GM18505 (cell line): ENCODE results near the gene NEK9.
"Not testable (repeated sequence)": the region's sequence is repeated elsewhere in the genome, so short reads cannot be mapped to it uniquely, and the experiment has no call there.

Source experiments
- ATAC-seq: cut with Tn5 transposase; IDR thresholded peaks from one replicate; pipeline ENCODE4 v1.9.1; 2021; ENCODE audit not compliant: unreplicated experiment
- POLR2A ChIP-seq: IDR thresholded peaks from 4 replicates; pipeline ENCODE4 v1.6.1; 2011; ENCODE audit warnings: borderline replicate concordance; ENCODE audit not compliant: insufficient read depth, insufficient read length; ENCODE audit errors: extremely low read depth

Gene NEK9

DNA sequence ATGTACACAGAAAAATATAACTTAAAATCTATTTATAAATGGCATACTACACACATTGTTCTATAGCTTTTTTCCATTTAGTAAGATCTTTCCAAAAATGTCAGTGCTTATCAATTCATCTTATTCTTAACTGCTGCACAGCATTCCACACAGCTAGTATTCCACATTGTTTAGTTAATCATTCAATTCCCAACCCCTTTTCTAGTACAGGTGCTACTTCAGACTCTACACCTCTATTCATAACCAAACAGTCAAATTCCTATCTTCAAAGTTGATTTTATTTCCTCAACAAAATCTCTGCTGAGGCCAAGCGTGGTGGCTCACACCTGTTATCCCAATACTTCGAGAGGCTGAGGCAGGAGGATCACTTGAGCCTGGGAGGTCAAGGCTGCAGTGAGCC is 12.3 kb upstream of the NEK9 start:
- TF ChIP-seq POLR2A = no peak
- ATAC-seq = no peak

DNA sequence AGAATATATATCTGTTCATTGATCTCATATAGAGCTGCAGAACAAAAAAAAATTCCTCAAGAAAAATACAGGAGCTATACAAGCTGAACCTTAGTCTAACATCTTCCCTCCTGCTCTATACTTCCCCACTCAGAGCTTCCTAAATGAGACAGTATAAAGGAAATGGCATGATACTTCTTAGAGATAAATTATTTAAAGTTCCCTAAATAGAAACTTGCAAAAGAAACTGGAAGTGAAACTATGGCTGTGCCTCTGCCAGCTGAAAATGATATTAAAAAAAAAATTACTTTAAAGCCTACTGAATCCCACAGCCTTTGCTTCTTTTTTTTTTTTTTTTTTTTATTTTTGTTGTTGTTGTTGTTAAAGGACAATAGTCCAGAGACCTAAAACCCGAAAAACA is 11.6 kb upstream of the NEK9 start:
- ATAC-seq = no peak
- TF ChIP-seq POLR2A = no peak

DNA sequence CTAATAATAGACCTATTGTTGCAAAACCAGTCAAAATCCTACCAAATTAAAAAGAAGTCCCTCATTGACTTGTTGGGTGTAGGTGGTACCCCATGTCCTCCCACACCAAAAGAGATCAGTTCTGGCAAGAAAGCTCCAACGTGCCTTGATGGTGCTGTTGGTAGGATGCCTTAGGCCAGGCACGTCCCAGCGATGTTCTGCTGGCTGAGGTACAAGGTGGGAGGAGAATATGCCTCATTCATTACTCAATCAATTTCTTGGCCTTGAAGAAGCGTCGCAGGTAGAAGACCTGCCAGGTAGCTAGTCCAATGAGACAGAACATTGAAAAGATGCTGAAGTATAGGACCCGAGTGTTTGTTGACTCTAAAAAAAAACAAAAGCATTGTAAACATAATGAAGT is 7.8 kb upstream of the NEK9 start:
- ATAC-seq = no peak
- TF ChIP-seq POLR2A = no peak

DNA sequence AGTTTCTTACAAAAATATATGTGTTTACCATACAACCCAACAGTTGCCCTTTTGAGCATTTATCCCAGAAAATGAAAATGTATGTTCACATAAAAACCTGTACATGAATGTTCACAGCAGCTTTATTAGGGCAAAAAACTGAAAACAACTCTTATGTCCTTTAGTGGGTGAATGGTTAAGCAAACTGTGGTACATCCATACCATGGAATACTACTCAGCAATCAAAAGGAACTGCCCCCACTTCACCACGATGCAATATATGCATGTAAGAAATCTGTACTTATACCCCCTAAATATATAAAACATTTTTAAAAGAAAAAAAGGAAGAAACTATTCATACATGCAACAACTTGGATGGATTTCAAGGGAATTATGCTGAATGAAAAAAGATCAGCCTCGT is 6.7 kb upstream of the NEK9 start:
- ATAC-seq = no peak

DNA sequence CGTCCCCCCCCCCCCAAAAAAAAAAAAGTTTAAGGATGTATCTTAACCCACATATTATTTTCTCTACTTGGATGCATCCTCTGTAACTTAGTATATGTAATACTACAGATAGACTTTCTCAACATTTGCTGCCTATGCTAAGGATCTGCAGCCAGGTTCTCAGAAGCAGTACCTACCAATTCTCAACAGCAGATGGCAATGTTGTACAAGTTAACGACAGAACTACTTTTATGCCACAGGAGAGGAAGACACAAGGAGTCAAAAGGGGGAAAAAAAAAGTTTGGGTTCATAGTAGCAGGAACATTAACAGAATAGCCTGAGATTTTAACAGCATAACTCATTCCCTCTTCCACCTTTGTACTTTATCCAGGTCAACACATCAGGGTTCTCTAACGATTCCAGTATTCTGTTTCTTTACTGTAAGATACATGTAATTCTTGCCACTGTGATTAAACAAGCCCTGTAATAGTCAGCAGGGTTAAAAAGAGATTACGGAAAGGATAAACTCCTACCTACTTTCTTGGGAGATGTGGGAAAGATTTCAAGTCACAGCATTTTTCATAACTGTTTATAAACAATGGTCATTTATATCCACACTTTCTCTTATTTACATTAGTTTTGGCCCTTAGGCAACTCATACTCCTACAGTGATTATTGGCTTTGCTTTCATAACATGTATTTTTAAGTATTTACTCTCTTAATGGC is 5.7 kb upstream of the NEK9 start:
- no peak for ATAC-seq

More for the DNA sequence above, 6.7 kb upstream of the NEK9 start:
- TF ChIP-seq POLR2A = no peak

DNA sequence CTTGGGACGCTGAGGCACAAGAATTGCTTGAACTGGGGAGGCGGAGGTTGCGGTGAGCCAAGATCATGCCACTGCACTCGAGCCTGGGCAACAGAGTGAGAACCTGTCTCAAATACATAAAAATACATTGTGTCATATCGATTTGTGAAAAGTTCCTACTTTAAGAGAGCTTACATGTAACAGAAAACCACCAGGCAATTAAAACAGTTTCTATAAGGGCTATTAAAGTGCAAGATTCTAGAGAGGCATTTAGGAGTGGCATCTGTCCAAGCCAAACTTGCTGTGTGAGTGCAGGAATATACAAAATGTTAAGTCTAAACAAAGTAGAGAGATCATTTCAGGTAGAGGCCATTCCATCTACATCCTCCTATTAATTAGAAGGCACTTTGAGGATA is 1.7 kb upstream of the NEK9 start:
- no peak for ATAC-seq
- TF ChIP-seq POLR2A = no peak

More for the DNA sequence above, 5.7 kb upstream of the NEK9 start:
- TF ChIP-seq POLR2A = no peak

DNA sequence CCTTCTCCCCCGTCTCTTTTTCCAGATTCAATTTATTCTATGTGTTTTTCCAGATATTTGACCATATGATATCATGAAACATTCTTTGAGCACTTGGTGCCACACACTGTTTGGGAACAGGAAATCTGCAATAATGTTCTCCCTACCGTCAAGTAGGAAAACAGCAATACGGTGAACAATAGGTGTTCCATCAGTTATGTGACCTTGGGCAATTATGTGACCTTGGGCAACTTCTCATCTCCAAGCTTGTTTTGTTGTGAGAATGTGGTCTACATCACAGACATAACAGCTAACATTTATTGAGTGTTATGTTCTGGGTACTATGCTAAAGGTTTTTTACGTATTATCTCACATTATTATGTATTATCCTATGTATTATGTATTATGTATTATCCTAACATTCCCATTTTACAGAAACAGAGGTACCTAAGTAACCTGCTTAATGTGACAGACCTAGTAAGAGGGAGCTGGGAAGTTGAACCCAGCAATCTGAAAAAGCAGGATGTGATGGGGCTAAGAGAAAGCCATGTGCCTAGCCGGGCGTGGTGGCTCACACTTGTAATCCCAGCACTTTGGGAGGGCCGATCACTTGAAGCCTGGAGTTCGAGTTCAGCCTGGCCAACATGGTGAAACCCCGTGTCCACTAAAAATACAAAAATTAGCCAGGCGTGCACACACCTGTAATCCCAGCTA is 1.2 kb upstream of the NEK9 start:
- TF ChIP-seq POLR2A = no peak
- no peak for ATAC-seq

DNA sequence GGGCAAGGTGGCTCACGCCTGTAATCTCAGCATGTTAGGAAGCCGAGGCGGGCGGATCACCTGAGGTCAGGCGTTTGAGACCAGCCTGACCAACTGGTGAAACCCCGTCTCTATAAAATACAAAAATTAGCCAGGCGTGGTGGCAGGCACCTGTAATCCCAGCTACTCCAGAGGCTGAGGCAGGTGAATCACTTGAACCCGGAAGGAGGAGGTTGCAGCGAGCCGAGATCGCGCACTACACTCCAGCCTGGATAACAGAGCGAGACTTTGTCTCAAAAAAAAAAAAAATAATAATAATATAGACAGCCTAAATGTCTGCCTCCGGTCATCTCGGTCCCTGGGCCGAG is 599 bp upstream of the NEK9 start:
- not testable (repeated sequence) for ATAC-seq

DNA sequence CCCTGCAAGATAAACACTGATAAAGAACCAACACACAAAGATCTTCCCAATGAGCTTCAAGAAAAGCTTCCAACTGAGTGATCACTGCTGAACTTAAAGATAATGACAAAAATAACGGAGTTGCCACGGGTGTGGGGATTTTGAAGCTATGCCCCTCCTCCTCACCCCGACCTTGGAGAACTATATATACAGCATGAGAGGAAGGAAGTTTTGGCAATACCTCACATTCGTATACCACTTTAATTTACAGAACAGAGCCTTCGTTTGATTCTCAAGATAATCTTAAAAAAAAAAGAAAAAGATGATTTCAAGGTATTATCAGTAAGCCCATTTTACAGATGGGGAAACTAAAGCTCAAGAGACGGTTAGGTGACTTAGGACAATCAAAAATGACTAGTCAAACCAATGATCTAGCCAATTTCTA is 715 bp downstream of the NEK9 start:
- no peak for ATAC-seq
- TF ChIP-seq POLR2A = no peak

DNA sequence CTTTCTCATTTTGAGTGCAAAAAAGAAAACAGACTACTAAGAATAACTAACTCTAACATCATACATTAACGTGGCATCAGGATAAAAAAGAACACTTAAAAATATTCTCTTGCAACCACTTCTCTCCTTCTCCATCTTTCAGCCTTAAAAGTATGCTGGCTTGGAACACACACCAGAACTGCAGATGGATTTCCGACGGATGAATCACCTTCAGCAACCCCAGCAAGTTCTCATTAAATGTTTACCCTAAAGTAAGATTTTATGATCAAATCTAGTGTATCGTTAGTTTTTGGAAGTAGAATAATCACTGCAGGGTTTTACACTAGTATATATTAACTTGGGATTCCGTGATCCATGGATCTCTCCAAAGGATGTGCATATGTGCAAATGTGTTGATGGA is 1.2 kb downstream of the NEK9 start:
- no peak for TF ChIP-seq POLR2A
- no peak for ATAC-seq

DNA sequence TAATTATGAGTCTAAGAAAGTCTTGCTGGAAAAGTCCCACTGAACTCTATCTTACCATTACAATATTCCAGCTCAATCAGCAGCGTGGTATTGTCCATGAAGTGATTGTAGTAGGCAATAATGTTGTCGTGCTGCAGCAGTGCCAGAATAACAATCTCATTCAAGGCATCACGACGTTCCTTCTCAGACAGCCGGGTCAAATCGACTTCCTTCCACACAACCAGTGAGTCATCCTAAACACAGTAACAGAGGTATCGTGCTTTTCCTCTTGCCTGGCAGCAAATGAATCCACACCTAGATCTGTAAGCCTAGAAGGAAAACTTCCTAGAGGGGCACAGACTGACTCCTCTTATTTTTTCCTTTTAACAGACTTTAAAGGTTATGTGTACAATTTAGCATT is 2.9 kb downstream of the NEK9 start:
- no peak for TF ChIP-seq POLR2A
- ATAC-seq = no peak

DNA sequence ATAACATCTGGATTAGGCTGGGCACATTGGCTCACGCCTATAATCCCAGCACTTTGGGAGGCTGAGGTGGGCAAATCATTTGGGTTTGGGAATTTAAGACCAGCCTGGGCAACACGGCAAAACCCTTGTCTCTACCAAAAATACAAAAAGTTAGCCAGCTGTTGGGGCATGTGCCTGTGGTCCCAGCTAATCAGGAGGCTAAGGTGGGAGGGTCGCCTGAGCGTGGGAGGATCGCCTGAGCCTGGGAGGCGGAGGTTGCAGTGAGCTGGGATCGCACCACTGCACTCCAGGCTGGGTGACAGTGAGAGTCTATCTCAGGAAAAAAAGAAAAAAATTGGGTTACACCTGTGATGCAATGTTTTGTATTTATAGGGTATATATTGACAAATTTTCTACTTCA is 5.3 kb downstream of the NEK9 start:
- ATAC-seq = no peak
- TF ChIP-seq POLR2A = no peak

DNA sequence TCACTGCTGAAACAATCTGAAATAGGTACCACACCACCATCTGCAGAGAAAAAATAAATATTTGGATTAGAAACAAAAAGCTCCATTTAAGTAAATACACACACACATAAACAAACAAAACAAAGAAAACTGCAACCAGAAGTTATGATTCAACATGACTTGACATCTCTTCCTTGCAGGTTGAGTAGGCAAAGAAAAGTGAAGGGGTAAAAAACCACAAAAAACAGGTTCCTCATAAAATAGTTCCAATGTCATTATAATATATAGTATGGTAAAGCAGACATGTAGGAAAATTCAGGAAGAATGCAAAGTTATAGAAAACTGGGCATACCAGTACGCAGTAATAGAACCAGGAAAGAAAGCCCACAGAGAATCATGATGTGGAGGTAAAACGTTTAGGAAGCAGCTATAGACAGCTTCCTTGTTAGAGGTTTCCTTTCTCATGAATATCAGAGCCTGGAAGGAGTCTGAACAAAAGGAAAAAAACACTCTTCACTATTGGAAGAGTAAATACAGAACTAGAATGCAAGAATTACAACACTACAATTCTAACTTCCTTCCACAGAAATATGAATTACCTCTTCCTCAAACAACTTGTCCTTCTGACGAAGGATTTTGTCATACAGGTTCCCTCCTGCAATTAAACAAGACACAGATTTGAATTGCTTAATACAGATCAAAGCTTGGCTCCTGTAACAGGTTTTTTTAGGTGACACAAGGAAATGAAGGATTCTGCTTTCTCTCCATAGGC is 6.1 kb downstream of the NEK9 start:
- no peak for ATAC-seq

DNA sequence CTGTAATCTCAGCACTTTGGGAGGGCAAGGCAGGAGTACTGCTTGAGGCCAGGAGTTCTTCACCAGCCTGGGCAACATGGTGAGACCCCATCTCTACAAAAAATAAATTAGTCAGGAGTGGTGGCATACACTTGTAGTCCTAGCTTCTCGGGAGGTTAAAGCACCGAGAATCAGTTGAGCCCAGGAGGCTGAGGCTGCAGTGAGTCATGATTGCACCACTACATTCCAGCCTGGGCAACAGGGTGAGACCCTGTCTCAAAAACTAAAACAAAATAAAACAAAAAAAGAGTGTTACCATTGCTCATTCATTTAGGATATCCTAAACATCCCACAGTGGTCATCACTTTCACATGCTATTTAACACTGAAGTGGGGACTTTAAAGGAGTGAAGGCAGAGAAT is 7.8 kb downstream of the NEK9 start:
- no peak for ATAC-seq
- no peak for TF ChIP-seq POLR2A

More for the DNA sequence above, 6.1 kb downstream of the NEK9 start:
- no peak for TF ChIP-seq POLR2A

DNA sequence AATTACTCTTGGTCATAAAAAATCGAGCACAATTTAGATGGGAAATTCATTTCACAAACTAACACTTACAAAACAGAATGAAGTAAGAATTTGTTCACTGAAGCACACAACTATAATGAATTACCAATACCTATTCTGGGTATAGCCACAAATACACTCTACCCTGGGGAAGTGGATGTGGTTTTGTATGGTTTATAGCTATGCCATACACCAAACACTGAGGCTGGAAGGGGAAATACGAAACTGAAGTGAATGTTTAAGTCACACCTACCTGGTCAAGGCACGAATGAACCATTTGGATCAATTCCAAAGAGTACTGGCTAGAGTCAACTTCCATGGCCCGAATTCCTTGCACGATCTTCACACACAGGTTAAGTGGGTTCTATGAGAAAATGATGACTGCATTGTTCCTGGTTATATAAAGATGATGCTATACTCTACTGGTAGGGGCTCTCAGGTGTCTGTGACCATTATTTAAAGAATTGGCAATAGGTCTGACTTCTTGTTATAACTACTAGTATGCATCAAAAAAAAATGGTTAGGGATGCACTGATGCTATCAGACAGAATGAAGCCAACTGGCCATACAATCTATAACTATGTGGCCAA is 12.8 kb downstream of the NEK9 start:
- ATAC-seq = no peak

More for the DNA sequence above, 12.8 kb downstream of the NEK9 start:
- no peak for TF ChIP-seq POLR2A
